Right kidney (tissue), 1 donor: ENCODE data around the gene WWOX.

Source experiments
- DNase-seq: peaks from one replicate; pipeline ENCODE4 v3.0.0-alpha.2; 2016

WWOX gene

GRCh38 chr16:78142788-78143187, 43.3 kb downstream of the WWOX start:
- DNase-seq: no peak

GRCh38 chr16:78146807-78147206, 47.4 kb downstream of the WWOX start:
- no peak for DNase-seq

- peak; percentile 41 for DNase-seq
Measured at GRCh38 chr16:78147911-78148401, 48.5 kb downstream of the WWOX start.

- DNase-seq: no peak
Measured at GRCh38 chr16:78150233-78150632, 50.8 kb downstream of the WWOX start.

- no peak for DNase-seq
Measured at GRCh38 chr16:78154729-78155461, 55.4 kb downstream of the WWOX start.

GRCh38 chr16:78155791-78156345, 56.4 kb downstream of the WWOX start:
- no peak for DNase-seq

GRCh38 chr16:78161023-78161729, 61.7 kb downstream of the WWOX start:
- no peak for DNase-seq

GRCh38 chr16:78163772-78164670, 64.6 kb downstream of the WWOX start:
- DNase-seq: no peak

- no peak for DNase-seq
Measured at GRCh38 chr16:78170494-78170933, 71.1 kb downstream of the WWOX start.

GRCh38 chr16:78175287-78175686, 75.8 kb downstream of the WWOX start:
- DNase-seq: no peak

GRCh38 chr16:78176435-78176834, 77.0 kb downstream of the WWOX start:
- no peak for DNase-seq

GRCh38 chr16:78177218-78177617, 77.8 kb downstream of the WWOX start:
- DNase-seq: no peak

GRCh38 chr16:78177987-78178386, 78.5 kb downstream of the WWOX start:
- DNase-seq: no peak

- no peak for DNase-seq
Measured at GRCh38 chr16:78179666-78180065, 80.2 kb downstream of the WWOX start.

GRCh38 chr16:78180349-78180748, 80.9 kb downstream of the WWOX start:
- no peak for DNase-seq

- DNase-seq: peak; percentile 55
Measured at GRCh38 chr16:78183437-78184237, 84.2 kb downstream of the WWOX start.

- DNase-seq: peak; percentile 42
Measured at GRCh38 chr16:78184238-78185183, 85.1 kb downstream of the WWOX start.

- no peak for DNase-seq
Measured at GRCh38 chr16:78189121-78189520, 89.7 kb downstream of the WWOX start.

GRCh38 chr16:78192734-78193488, 93.5 kb downstream of the WWOX start:
- no peak for DNase-seq

GRCh38 chr16:78194948-78195347, 95.5 kb downstream of the WWOX start:
- DNase-seq: no peak
